ENCODE results near the gene CHRND.

DNA sequence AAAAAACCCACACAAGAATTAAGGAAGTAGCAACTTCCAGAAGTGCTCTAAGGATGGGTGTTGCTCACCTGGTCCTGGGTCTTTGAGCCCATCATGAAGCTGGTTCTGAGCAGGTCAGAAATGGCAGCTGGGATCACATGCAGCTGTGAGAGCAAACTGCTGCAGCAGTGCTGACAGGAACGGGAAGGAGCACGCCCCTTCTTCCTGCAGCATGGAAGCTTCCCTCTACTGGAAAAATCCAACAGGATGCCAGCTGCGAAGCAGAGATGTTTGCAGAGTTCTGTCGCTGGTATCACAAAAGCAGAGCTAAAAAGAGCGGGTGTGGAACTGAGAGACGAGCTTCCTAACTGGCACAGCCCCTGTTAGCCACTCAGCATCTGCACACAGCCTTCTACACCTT, 58.3 kb downstream of the CHRND start:
- TF ChIP-seq POLR2A (IDR thresholded peaks at IDR 0.05) = no peak
- TF ChIP-seq, protein P1, sequence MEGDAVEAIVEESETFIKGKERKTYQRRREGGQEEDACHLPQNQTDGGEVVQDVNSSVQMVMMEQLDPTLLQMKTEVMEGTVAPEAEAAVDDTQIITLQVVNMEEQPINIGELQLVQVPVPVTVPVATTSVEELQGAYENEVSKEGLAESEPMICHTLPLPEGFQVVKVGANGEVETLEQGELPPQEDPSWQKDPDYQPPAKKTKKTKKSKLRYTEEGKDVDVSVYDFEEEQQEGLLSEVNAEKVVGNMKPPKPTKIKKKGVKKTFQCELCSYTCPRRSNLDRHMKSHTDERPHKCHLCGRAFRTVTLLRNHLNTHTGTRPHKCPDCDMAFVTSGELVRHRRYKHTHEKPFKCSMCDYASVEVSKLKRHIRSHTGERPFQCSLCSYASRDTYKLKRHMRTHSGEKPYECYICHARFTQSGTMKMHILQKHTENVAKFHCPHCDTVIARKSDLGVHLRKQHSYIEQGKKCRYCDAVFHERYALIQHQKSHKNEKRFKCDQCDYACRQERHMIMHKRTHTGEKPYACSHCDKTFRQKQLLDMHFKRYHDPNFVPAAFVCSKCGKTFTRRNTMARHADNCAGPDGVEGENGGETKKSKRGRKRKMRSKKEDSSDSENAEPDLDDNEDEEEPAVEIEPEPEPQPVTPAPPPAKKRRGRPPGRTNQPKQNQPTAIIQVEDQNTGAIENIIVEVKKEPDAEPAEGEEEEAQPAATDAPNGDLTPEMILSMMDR (IDR thresholded peaks at IDR 0.05) = no peak
